H1 (cell line): ENCODE results near the gene KCNQ1. TPM values are rescaled to one million over a fixed set of nuclear protein-coding genes. Genes with fewer than 3 reads are reported as not detected.

Experiments used
- CTCF ChIA-PET: fragments of 300-600 bp; sonication (Branson Sonifier 250); formaldehyde crosslinking; loops from one replicate; lab custom pipeline; 2021; ENCODE audit not compliant: partially characterized antibody; lab: Charles Lee
- POLR2A ChIA-PET: fragments of 300-600 bp; sonication (Branson Sonifier 250); formaldehyde crosslinking; loops from one replicate; lab custom pipeline; 2021; ENCODE audit warnings: inconsistent platforms; ENCODE audit not compliant: partially characterized antibody; lab: Charles Lee
- DNase-seq, 2 experiments: peaks; one replicate each; pipeline versions ENCODE4 v3.0.0 to v3.0.0-alpha.2; 2010 to 2022; ENCODE audit warnings: low spot score in 2 of 2, low read depth in 1 of 2, mixed read lengths in 1 of 2
- FAIRE-seq: peaks from 2 replicates; lab custom pipeline; 2011; peaks lifted over from hg19 to GRCh38; lab: Jason Lieb, UNC
- H2AFZ ChIP-seq: 2 replicates; pipeline ENCODE4 v1.8.1; 2012; ENCODE audit warnings: low read length, inconsistent platforms
- H2AK5ac ChIP-seq: 2 replicates; pipeline ENCODE4 v1.6.1; 2013; ENCODE audit warnings: low read depth, low read length
- H2BK120ac ChIP-seq: replicated peaks from 2 replicates; pipeline ENCODE3; 2013; ENCODE audit warnings: low read depth, low read length, inconsistent platforms
- H2BK12ac ChIP-seq: 2 replicates; pipeline ENCODE4 v1.6.1; 2013; ENCODE audit warnings: low read depth, low read length
- H2BK15ac ChIP-seq: 2 replicates; pipeline ENCODE4 v1.6.1; 2013; ENCODE audit warnings: low read length
- H2BK20ac ChIP-seq: 2 replicates; pipeline ENCODE4 v1.6.1; 2013; ENCODE audit warnings: low read length
- H2BK5ac ChIP-seq: 2 replicates; pipeline ENCODE4 v1.6.1; 2013; ENCODE audit warnings: low read depth, low read length
- H3K14ac ChIP-seq: 2 replicates; pipeline ENCODE4 v1.6.1; 2013; ENCODE audit warnings: inconsistent platforms; ENCODE audit not compliant: insufficient read length
- H3K18ac ChIP-seq: 2 replicates; pipeline ENCODE4 v1.6.1; 2013; ENCODE audit warnings: low read length; ENCODE audit errors: extremely low read depth
- H3K23ac ChIP-seq: 2 replicates; pipeline ENCODE4 v1.6.1; 2013; ENCODE audit warnings: inconsistent platforms; ENCODE audit not compliant: insufficient read length
- H3K23me2 ChIP-seq: 2 replicates; pipeline ENCODE4 v1.6.1; 2013; ENCODE audit warnings: low read depth, low read length
- H3K27ac ChIP-seq: 2 replicates; pipeline ENCODE4 v1.6.1; 2011; ENCODE audit warnings: low read depth, low read length, inconsistent platforms
- H3K27me3 ChIP-seq, 4 experiments: replicated peaks in 1 of 4; 1 replicate in 1 of 4; 2 replicates in 3 of 4; pipeline versions ENCODE4 v1.6.1 to v1.8.1; 2011 to 2013; ENCODE audit warnings: low read length in 3 of 4, mild to moderate bottlenecking in 3 of 4, inconsistent platforms in 2 of 4, mixed read lengths in 2 of 4, moderate library complexity in 1 of 4; ENCODE audit not compliant: control insufficient read depth in 3 of 4, insufficient read depth in 3 of 4; ENCODE audit errors: extremely low read depth in 1 of 4
- H3K36me3 ChIP-seq, 4 experiments: 2 replicates each; pipeline versions ENCODE4 v1.6.1 to v1.8.1; 2011 to 2013; ENCODE audit warnings: mild to moderate bottlenecking in 4 of 4, low read length in 3 of 4, moderate library complexity in 2 of 4, control low read depth in 1 of 4, inconsistent platforms in 1 of 4; ENCODE audit not compliant: insufficient read depth in 4 of 4, control insufficient read depth in 2 of 4
- H3K4ac ChIP-seq: replicated peaks from 2 replicates; pipeline ENCODE3; 2013; ENCODE audit warnings: low read length, low read depth, mixed read lengths, inconsistent platforms; ENCODE audit not compliant: insufficient read length
- H3K4me1 ChIP-seq, 4 experiments: replicated peaks in 1 of 4; 1 replicate in 1 of 4; 2 replicates in 3 of 4; pipeline versions ENCODE4 v1.6.1 to v1.8.1; 2011 to 2013; ENCODE audit warnings: low read length in 3 of 4, inconsistent platforms in 2 of 4, mixed read lengths in 1 of 4; ENCODE audit not compliant: insufficient read depth in 4 of 4, control insufficient read depth in 3 of 4
- H3K4me2 ChIP-seq, 2 experiments: 2 replicates each; pipeline versions ENCODE4 v1.6.1 to v1.8.1; 2011 to 2013; ENCODE audit warnings: low read depth in 2 of 2, low read length in 2 of 2, control low read depth in 1 of 2, inconsistent platforms in 1 of 2, mild to moderate bottlenecking in 1 of 2; ENCODE audit not compliant: insufficient read depth in 1 of 2
- H3K4me3 ChIP-seq, 4 experiments: fragments of 200-600, 300-600 bp in 1 of 4; sonication (generic), shearing (Covaris generic), sonication (Bioruptor Twin) in 1 of 4; 2 replicates each; pipeline versions ENCODE4 v1.5.1 to v1.8.1; 2011 to 2016; ENCODE audit warnings: low read length in 4 of 4, low read depth in 3 of 4, control low read depth in 2 of 4, inconsistent platforms in 2 of 4, mild to moderate bottlenecking in 2 of 4, mixed read lengths in 1 of 4, moderate library complexity in 1 of 4; ENCODE audit not compliant: insufficient read depth in 2 of 4; ENCODE audit errors: extremely low read depth in 1 of 4
- H3K56ac ChIP-seq: replicated peaks from 2 replicates; pipeline ENCODE3; 2013; ENCODE audit warnings: low read depth, mild to moderate bottlenecking, mixed read lengths, low read length, inconsistent platforms; ENCODE audit not compliant: insufficient read length
- H3K79me1 ChIP-seq: 2 replicates; pipeline ENCODE4 v1.6.1; 2013; ENCODE audit warnings: low read depth, low read length, control low read depth
- H3K79me2 ChIP-seq, 2 experiments: 2 replicates each; pipeline versions ENCODE4 v1.6.1 to v1.8.1; 2012 to 2013; ENCODE audit warnings: low read length in 2 of 2, mild to moderate bottlenecking in 2 of 2, inconsistent platforms in 1 of 2; ENCODE audit not compliant: insufficient read depth in 2 of 2, control insufficient read depth in 1 of 2
- H3K9ac ChIP-seq, 4 experiments: replicated peaks in 1 of 4; 1 replicate in 1 of 4; 2 replicates in 3 of 4; pipeline versions ENCODE4 v1.6.1 to v1.8.1; 2011 to 2013; ENCODE audit warnings: low read depth in 3 of 4, low read length in 3 of 4, control low read depth in 2 of 4, mild to moderate bottlenecking in 2 of 4, moderate library complexity in 2 of 4, inconsistent platforms in 1 of 4; ENCODE audit errors: extremely low read depth in 1 of 4
- H3K9me3 ChIP-seq, 2 experiments: 2 replicates each; pipeline versions ENCODE4 v1.6.1 to v1.8.1; 2012 to 2013; ENCODE audit warnings: mild to moderate bottlenecking in 2 of 2, moderate library complexity in 2 of 2, control low read depth in 1 of 2, inconsistent platforms in 1 of 2, low read depth in 1 of 2, low read length in 1 of 2, mixed read lengths in 1 of 2; ENCODE audit not compliant: insufficient read depth in 2 of 2
- H4K20me1 ChIP-seq, 2 experiments: replicated peaks in 1 of 2; 2 replicates each; pipeline versions ENCODE3 to v1.8.1; 2011 to 2013; ENCODE audit warnings: inconsistent platforms in 2 of 2, low read length in 2 of 2, mild to moderate bottlenecking in 1 of 2; ENCODE audit not compliant: insufficient read depth in 2 of 2, control insufficient read depth in 1 of 2
- H4K5ac ChIP-seq: 2 replicates; pipeline ENCODE4 v1.6.1; 2013; ENCODE audit warnings: low read length, low read depth, mixed read lengths, inconsistent platforms; ENCODE audit not compliant: insufficient read length
- H4K8ac ChIP-seq: 2 replicates; pipeline ENCODE4 v1.8.0; 2013; ENCODE audit warnings: mild to moderate bottlenecking, moderate library complexity, low read length, inconsistent platforms; ENCODE audit not compliant: insufficient read depth; ENCODE audit errors: extremely low read depth
- H4K91ac ChIP-seq: replicated peaks from 2 replicates; pipeline ENCODE3; 2013; ENCODE audit warnings: low read length, mixed read lengths, inconsistent platforms; ENCODE audit not compliant: insufficient read length
- BRCA1 ChIP-seq: IDR thresholded peaks from 2 replicates; pipeline ENCODE4 v1.6.1; 2012; ENCODE audit warnings: low read depth, low read length, improper control_type of control experiment
- CBX5 ChIP-seq: fragments of 300-800, 300-1000 bp; sonication (generic); IDR thresholded peaks from 2 replicates; pipeline ENCODE4 v1.7.1; 2016; ENCODE audit warnings: antibody characterized with exemption, low read length, low read depth
- HDAC2 ChIP-seq, 2 experiments: fragments of 300-600 bp in 1 of 2; sonication (generic) in 1 of 2; IDR thresholded peaks; 2 replicates each; pipeline ENCODE4 v1.6.1; 2011 to 2012; ENCODE audit warnings: low read depth in 2 of 2, low read length in 2 of 2, mild to moderate bottlenecking in 2 of 2, moderate library complexity in 2 of 2, borderline replicate concordance in 1 of 2, inconsistent platforms in 1 of 2
- RAD21 ChIP-seq, 2 experiments: IDR thresholded peaks in 1 of 2; conservative IDR thresholded peaks in 1 of 2; 2 replicates each; pipeline ENCODE4 v1.6.1; 2011; ENCODE audit warnings: low read depth in 2 of 2, low read length in 2 of 2, improper control_type of control experiment in 1 of 2, inconsistent platforms in 1 of 2, mild to moderate bottlenecking in 1 of 2, moderate library complexity in 1 of 2
- SP1 ChIP-seq: IDR thresholded peaks from 2 replicates; pipeline ENCODE4 v1.6.1; 2011; ENCODE audit warnings: low read depth, low read length
- SP2 ChIP-seq: IDR thresholded peaks from 2 replicates; pipeline ENCODE4 v1.6.1; 2012; ENCODE audit warnings: mild to moderate bottlenecking, low read length, inconsistent platforms
- TCF12 ChIP-seq: IDR thresholded peaks from 2 replicates; pipeline ENCODE4 v1.6.1; 2011; ENCODE audit warnings: low read depth, mild to moderate bottlenecking, low read length
- WGBS, 2 experiments: shearing (Covaris generic) in 1 of 2; methylation state at CpG; one replicate each; pipeline versions ENCODE4 v1.1.6 to v1.1.7; 2013 to 2015; ENCODE audit warnings: low lambda C conversion rate in 2 of 2, mixed read lengths in 2 of 2, inconsistent platforms in 1 of 2, low coverage in 1 of 2, missing lambda C conversion rate in 1 of 2; ENCODE audit not compliant: insufficient replicate concordance in 2 of 2, insufficient coverage in 1 of 2, insufficient read length in 1 of 2; ENCODE audit errors: extremely low coverage in 1 of 2, missing lambda C conversion rate in 1 of 2; 5-methylcytosine and 5-hydroxymethylcytosine counted together
- polyA plus RNA-seq, 7 experiments: library from polyadenylated mRNA; depleted of rRNA in 3 of 7; stranded (reverse) in 5 of 7; unstranded in 2 of 7; fragments of >200 nt in 5 of 7; fragments of 200-250 nt in 2 of 7; gene quantifications; 1 replicate in 5 of 7; 2 replicates in 1 of 7; 4 replicates in 1 of 7; pipeline versions ENCODE4 v1.2.1 to v1.2.3, GENCODE V29; 2011 to 2013; ENCODE audit warnings: missing spikeins in 2 of 7, mixed read lengths in 2 of 7
- total RNA-seq: library from RNA; stranded (reverse); fragmentation: NEBNext Ultra II Directional; extraction: Animal tissue kit (Norgen Biotek cat#: 25700); gene quantifications from 2 replicates; pipeline ENCODE4 v1.2.1, GENCODE V29; 2021
- TF ChIP-seq, protein P1 (sequence below): IDR thresholded peaks from 2 replicates; pipeline ENCODE4 v1.6.1; 2012; ENCODE audit warnings: inconsistent platforms
- TF ChIP-seq, protein P2 (sequence below): IDR thresholded peaks from 2 replicates; pipeline ENCODE4 v1.6.1; 2011; ENCODE audit warnings: low read length, improper control_type of control experiment

The KCNQ1 gene
- total and polyA plus RNA-seq, 2 of the 8 experiments (the other 6 are each of a cell fraction or from before 2014, with no cell fraction given) = 1.9 to 2.0 TPM

DNA sequence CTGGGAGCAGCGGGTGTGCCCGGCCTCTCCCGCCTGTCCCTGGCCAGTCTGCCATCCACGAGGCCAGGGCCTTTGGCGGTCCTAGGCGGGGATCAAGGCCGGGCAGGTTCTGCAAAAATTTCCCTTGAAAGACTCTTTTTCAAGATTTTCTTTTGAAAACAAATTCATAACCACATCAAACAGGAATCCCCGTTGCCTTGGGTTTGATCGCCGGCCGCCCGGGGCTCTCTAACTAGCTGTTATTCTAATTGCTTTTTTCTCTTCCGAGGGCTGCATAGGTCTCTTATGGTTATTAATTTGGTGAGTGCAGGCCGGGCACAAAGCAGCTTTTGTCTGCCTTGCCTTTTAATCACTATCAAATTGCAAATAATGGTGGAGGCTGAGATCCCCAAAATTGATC lies 398.7 kb downstream of the KCNQ1 start:
- Histone ChIP-seq H3K4me3 (no peak overlapping the region), H4K91ac (no peak overlapping the region), H2BK20ac (no peak overlapping the region), H4K20me1 (no peaks in the 10 kb centered on the region), H3K18ac (no peak overlapping the region), H3K4ac (no peak overlapping the region), H3K79me1 (no peaks in the 10 kb centered on the region), H4K8ac (no peak overlapping the region), H3K27me3 (peaks cover 0 to 16% (median 4%) of the 10 kb centered on the region in 4 experiments; a peak in 3 of 7 replicates), H3K9me3 (no peaks in the 10 kb centered on the region), H2AFZ (no peak overlapping the region), H2BK15ac (no peak overlapping the region), H3K23ac (no peak overlapping the region), H3K27ac (no peak overlapping the region), H4K5ac (no peak overlapping the region), H3K4me1 (peaks cover 0 to 7% (median 4%) of the 10 kb centered on the region in 4 experiments; a peak in 4 of 7 replicates), H3K56ac (no peak overlapping the region), H3K79me2 (no peaks in the 10 kb centered on the region), H3K14ac (no peak overlapping the region), H2AK5ac (no peak overlapping the region), H3K36me3 (no peaks in the 10 kb centered on the region), H2BK120ac (no peak overlapping the region), H2BK5ac (no peak overlapping the region), H2BK12ac (no peak overlapping the region), H3K23me2 (no peaks in the 10 kb centered on the region), H3K9ac (no peak overlapping the region), H3K4me2 (no peak overlapping the region)
- FAIRE-seq (no peak), DNase-seq (no peak)
- ChIA-PET CTCF (interaction anchor here (1.4 kb wide), 1 partner anchor 39 kb away, joined by 5 read pairs; no protein-coding TSS in a partner anchor), POLR2A (interaction anchor here (1.4 to 1.7 kb wide), 2 partner anchors 15 to 41 kb away, joined by 4 to 5 read pairs; no protein-coding TSS in a partner anchor)
- TF ChIP-seq, protein P1, sequence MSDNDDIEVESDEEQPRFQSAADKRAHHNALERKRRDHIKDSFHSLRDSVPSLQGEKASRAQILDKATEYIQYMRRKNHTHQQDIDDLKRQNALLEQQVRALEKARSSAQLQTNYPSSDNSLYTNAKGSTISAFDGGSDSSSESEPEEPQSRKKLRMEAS = no peak
- TF ChIP-seq CBX5 (no peak), TCF12 (no peak), SP2 (no peak), HDAC2 (IDR thresholded peaks at IDR 0.05; ENCODE audit: borderline replicate concordance in 1 of 2, low read depth in 2 of 2, low read length in 2 of 2) (no peak), BRCA1 (no peak), SP1 (no peak), RAD21 (IDR thresholded peaks at IDR 0.05 in 1 of 2, conservative IDR thresholded peaks at IDR 0.05 in 1 of 2; ENCODE audit: low read depth in 2 of 2, low read length in 2 of 2) (no peak)
- TF ChIP-seq, protein P2, sequence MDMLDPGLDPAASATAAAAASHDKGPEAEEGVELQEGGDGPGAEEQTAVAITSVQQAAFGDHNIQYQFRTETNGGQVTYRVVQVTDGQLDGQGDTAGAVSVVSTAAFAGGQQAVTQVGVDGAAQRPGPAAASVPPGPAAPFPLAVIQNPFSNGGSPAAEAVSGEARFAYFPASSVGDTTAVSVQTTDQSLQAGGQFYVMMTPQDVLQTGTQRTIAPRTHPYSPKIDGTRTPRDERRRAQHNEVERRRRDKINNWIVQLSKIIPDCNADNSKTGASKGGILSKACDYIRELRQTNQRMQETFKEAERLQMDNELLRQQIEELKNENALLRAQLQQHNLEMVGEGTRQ = no peak
- WGBS, 2 experiments = 88% methylated on average over 14 of the region's 14 CpGs; no CpG with 5 or more reads in 1 of the 2 experiments
